HCT116 (cell line): ENCODE measurements around the gene STYXL1. TPM values are rescaled to one million over a fixed set of nuclear protein-coding genes. Genes with fewer than 3 reads are reported as not detected.

Experiments used
- ATAC-seq: fragments of 200-7000 bp; cut with Tn5 transposase; 2 replicates; pipeline ENCODE4 v1.9.1; 2020; ENCODE audit warnings: mild to moderate bottlenecking, moderate library complexity
- BruUV-seq: library from RNA; stranded (reverse); fragments of 400-500 nt; replicated peaks from 2 replicates; lab custom pipeline; 2021; lab: Mats Ljungman, UMichigan
- CTCF ChIA-PET: fragments of 300-600 bp; sonication (Branson Sonifier 250); formaldehyde crosslinking; loops from one replicate; lab custom pipeline; 2021; ENCODE audit warnings: antibody characterized with exemption; lab: Charles Lee
- POLR2A ChIA-PET: fragments of 300-600, 350-600 bp; sonication (Branson Sonifier 250); formaldehyde crosslinking; loops from one replicate; lab custom pipeline; 2021; ENCODE audit warnings: antibody characterized with exemption; lab: Charles Lee
- RAD21 ChIA-PET, 2 experiments: fragments of 300-600 bp; sonication (Branson Sonifier 250); formaldehyde crosslinking; loops; one replicate each; lab custom pipeline; 2023; ENCODE audit warnings: low total read pairs in 2 of 2; ENCODE audit not compliant: uncharacterized antibody in 2 of 2, unreplicated experiment in 2 of 2, low non-redundant PET in 1 of 2; lab: Charles Lee
- DNase-seq: peaks from one replicate; pipeline ENCODE4 v3.0.0-alpha.2; 2010; ENCODE audit warnings: low read depth, low spot score
- H2AFZ ChIP-seq: fragments of 200-600 bp; shearing (Covaris generic), sonication (generic); 2 replicates; pipeline ENCODE4 v1.6.1; 2017; ENCODE audit warnings: low read depth, mixed run types, mixed read lengths, antibody characterized with exemption, low read length; ENCODE audit not compliant: poor library complexity, severe bottlenecking
- H3K27ac ChIP-seq: 2 replicates; pipeline ENCODE4 v1.5.1; 2012; ENCODE audit warnings: low read depth, low read length
- H3K27me3 ChIP-seq: fragments of 200-600 bp; sonication (generic); 2 replicates; pipeline ENCODE4 v1.6.1; 2016; ENCODE audit warnings: mixed run types, low read length, mixed read lengths; ENCODE audit not compliant: insufficient read depth
- H3K36me3 ChIP-seq, 2 experiments: fragments of 200-500 bp in 1 of 2; fragments of 200-600 bp in 1 of 2; sonication (Bioruptor generic) in 1 of 2; sonication (generic) in 1 of 2; 2 replicates each; pipeline versions ENCODE4 v1.5.1 to v1.6.1; 2014 to 2016; ENCODE audit warnings: low read length in 2 of 2, inconsistent platforms in 1 of 2, mixed read lengths in 1 of 2, mixed run types in 1 of 2; ENCODE audit not compliant: insufficient read depth in 2 of 2, control insufficient read depth in 1 of 2
- H3K4me1 ChIP-seq, 2 experiments: fragments of 200-600 bp in 1 of 2; sonication (generic) in 1 of 2; 2 replicates each; pipeline versions ENCODE4 v1.5.1 to v1.6.1; 2012 to 2017; ENCODE audit warnings: low read length in 2 of 2, inconsistent platforms in 1 of 2, mild to moderate bottlenecking in 1 of 2, mixed read lengths in 1 of 2, mixed run types in 1 of 2, moderate library complexity in 1 of 2; ENCODE audit not compliant: insufficient read depth in 2 of 2, control insufficient read depth in 1 of 2
- H3K4me2 ChIP-seq: fragments of 200-600 bp; sonication (generic); 2 replicates; pipeline ENCODE4 v1.6.1; 2017; ENCODE audit warnings: mixed run types, low read length, mixed read lengths
- H3K4me3 ChIP-seq, 2 experiments: fragments of 200-600 bp in 1 of 2; sonication (generic) in 1 of 2; replicated peaks in 1 of 2; 2 replicates each; pipeline ENCODE4 v1.5.1; 2011 to 2016; ENCODE audit warnings: low read length in 2 of 2, control low read depth in 1 of 2, low read depth in 1 of 2, mild to moderate bottlenecking in 1 of 2, mixed read lengths in 1 of 2, mixed run types in 1 of 2
- H3K79me2 ChIP-seq: fragments of 200-600 bp; sonication (generic); 2 replicates; pipeline ENCODE4 v1.6.1; 2017; ENCODE audit warnings: mild to moderate bottlenecking, mixed run types, low read length, moderate library complexity, mixed read lengths; ENCODE audit not compliant: insufficient read depth
- H3K9ac ChIP-seq: fragments of 200-600 bp; sonication (generic); 2 replicates; pipeline ENCODE4 v1.6.1; 2016; ENCODE audit warnings: low read length, mixed read lengths
- H3K9me2 ChIP-seq: fragments of 200-600 bp; sonication (generic), shearing (Covaris generic); 2 replicates; pipeline ENCODE4 v1.6.1; 2017; ENCODE audit warnings: mixed run types, mild to moderate bottlenecking, moderate library complexity; ENCODE audit not compliant: insufficient read depth
- H3K9me3 ChIP-seq, 2 experiments: fragments of 200-500 bp in 1 of 2; fragments of 200-600 bp in 1 of 2; sonication (Bioruptor generic) in 1 of 2; sonication (generic) in 1 of 2; 2 replicates each; pipeline ENCODE4 v1.6.1; 2014 to 2017; ENCODE audit warnings: low read length in 2 of 2, mixed read lengths in 2 of 2, inconsistent platforms in 1 of 2, low read depth in 1 of 2, mild to moderate bottlenecking in 1 of 2, mixed run types in 1 of 2, moderate library complexity in 1 of 2; ENCODE audit not compliant: control insufficient read depth in 1 of 2, insufficient read depth in 1 of 2
- H4K20me1 ChIP-seq: fragments of 200-600 bp; sonication (generic), shearing (Covaris generic); 2 replicates; pipeline ENCODE4 v1.6.1; 2017; ENCODE audit warnings: mixed run types, mild to moderate bottlenecking, moderate library complexity; ENCODE audit not compliant: insufficient read depth
- CBX3 ChIP-seq: IDR thresholded peaks from 2 replicates; pipeline ENCODE4 v1.6.1; 2012; ENCODE audit warnings: low read depth
- SRF ChIP-seq: IDR thresholded peaks from 2 replicates; pipeline ENCODE4 v1.6.1; 2012; ENCODE audit warnings: low read depth
- TCF7L2 ChIP-seq: IDR thresholded peaks from 2 replicates; pipeline ENCODE4 v1.7.0; 2011; ENCODE audit warnings: borderline replicate concordance, inconsistent platforms; ENCODE audit not compliant: insufficient read depth, insufficient read length; ENCODE audit errors: extremely low read depth
- ZFX ChIP-seq: fragments of 450-650 bp; IDR thresholded peaks from 2 replicates; pipeline ENCODE4 v1.6.1; 2017
- intact Hi-C: fragments of 100-400 bp; cut with micrococcal nuclease; formaldehyde crosslinking; loops from 2 replicates; pipeline ENCODE4 v1.10.0; 2022
- total RNA-seq: library from RNA; stranded (reverse); gene quantifications from one replicate; pipeline ENCODE4 v1.2.1, GENCODE V29; 2021; ENCODE audit not compliant: unreplicated experiment
- TF ChIP-seq, protein P1 (sequence below): IDR thresholded peaks from 2 replicates; pipeline ENCODE4 v1.6.1; 2011; ENCODE audit warnings: mild to moderate bottlenecking, low read length, moderate library complexity; ENCODE audit not compliant: insufficient replicate concordance; ENCODE audit errors: extremely low read depth
- TF ChIP-seq, protein P2 (sequence below), 3 experiments: fragments of 200-600 bp in 1 of 3; sonication (generic) in 1 of 3; IDR thresholded peaks in 2 of 3; conservative IDR thresholded peaks in 1 of 3; 2 replicates each; pipeline ENCODE4 v1.5.1; 2012 to 2017; ENCODE audit warnings: low read depth in 2 of 3, low read length in 2 of 3, antibody characterized with exemption in 1 of 3, borderline replicate concordance in 1 of 3, control low read depth in 1 of 3, mild to moderate bottlenecking in 1 of 3, mixed read lengths in 1 of 3, mixed run types in 1 of 3, moderate library complexity in 1 of 3; ENCODE audit not compliant: insufficient read depth in 1 of 3

Gene STYXL1
- total RNA-seq, 1 experiment from 2014 or later: 32.5 TPM

DNA sequence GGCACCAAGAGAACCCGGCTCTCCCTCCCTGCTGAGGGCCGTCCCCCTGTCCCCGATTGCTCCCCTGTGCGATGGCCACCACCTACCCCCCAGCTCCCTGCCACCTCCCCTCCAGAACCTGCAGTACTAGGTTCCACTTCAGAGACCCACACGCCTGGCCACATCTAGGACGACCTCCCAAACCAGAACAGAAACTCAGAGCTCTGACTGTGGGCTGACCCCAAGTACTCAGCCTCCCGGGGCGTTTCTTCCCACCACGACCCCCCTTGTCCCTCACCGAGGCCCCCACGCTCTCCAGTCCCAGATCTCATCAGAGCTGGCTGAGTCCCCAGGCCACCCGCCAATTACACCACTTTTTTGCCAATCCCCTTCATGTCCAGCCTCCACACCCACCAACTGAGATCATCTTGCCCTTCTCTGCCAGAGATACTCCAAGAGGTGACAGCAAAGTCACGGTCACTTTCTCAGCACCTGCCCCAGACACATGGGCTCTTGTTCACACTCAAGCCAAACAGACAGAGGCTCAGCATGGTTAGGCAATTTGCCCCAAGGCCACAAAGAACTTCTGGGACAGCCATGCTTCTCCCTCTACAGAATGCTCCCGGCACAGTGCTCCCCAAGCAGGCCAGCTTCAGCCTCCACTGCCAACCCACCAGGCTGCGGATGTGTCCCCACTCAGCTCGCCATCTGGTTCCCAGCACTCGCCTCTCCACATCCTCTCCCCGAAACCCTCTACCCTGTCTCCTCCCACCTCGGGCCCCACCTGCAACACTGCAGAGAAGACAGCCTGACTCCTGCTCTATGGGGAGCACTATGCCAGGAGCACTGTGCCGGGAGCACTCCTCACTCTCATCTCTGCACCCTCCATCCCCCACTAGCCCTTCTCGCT is 58.1 kb downstream of the STYXL1 start:
- ChIA-PET RAD21 (no interaction called here), CTCF (no interaction called here), POLR2A (no interaction called here)
- intact Hi-C loops: no loop called here
- no peaks in the 10 kb centered on the region for H3K9me3 ChIP-seq
- no peaks in the 10 kb centered on the region for H4K20me1 ChIP-seq
- H3K27me3 ChIP-seq: no peaks in the 10 kb centered on the region
- H3K9me2 ChIP-seq: no peaks in the 10 kb centered on the region
- H3K4me3 ChIP-seq: no peak overlapping the region
- H3K79me2 ChIP-seq: no peaks in the 10 kb centered on the region
- no peak overlapping the region for H2AFZ ChIP-seq
- peaks cover 24 to 34% of the 10 kb centered on the region in 2 experiments; a peak in 3 of 4 replicates for H3K4me1 ChIP-seq
- no peak for ATAC-seq
- DNase-seq: no peak
- H3K4me2 ChIP-seq: no peak overlapping the region
- H3K36me3 ChIP-seq: peaks cover 0 to 8% of the 10 kb centered on the region in 2 experiments; a peak in 2 of 4 replicates
- no peak overlapping the region for H3K27ac ChIP-seq
- TF ChIP-seq, protein P1, sequence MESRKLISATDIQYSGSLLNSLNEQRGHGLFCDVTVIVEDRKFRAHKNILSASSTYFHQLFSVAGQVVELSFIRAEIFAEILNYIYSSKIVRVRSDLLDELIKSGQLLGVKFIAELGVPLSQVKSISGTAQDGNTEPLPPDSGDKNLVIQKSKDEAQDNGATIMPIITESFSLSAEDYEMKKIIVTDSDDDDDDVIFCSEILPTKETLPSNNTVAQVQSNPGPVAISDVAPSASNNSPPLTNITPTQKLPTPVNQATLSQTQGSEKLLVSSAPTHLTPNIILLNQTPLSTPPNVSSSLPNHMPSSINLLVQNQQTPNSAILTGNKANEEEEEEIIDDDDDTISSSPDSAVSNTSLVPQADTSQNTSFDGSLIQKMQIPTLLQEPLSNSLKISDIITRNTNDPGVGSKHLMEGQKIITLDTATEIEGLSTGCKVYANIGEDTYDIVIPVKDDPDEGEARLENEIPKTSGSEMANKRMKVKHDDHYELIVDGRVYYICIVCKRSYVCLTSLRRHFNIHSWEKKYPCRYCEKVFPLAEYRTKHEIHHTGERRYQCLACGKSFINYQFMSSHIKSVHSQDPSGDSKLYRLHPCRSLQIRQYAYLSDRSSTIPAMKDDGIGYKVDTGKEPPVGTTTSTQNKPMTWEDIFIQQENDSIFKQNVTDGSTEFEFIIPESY: no peak
- TF ChIP-seq SRF: no peak
- TF ChIP-seq, protein P2, sequence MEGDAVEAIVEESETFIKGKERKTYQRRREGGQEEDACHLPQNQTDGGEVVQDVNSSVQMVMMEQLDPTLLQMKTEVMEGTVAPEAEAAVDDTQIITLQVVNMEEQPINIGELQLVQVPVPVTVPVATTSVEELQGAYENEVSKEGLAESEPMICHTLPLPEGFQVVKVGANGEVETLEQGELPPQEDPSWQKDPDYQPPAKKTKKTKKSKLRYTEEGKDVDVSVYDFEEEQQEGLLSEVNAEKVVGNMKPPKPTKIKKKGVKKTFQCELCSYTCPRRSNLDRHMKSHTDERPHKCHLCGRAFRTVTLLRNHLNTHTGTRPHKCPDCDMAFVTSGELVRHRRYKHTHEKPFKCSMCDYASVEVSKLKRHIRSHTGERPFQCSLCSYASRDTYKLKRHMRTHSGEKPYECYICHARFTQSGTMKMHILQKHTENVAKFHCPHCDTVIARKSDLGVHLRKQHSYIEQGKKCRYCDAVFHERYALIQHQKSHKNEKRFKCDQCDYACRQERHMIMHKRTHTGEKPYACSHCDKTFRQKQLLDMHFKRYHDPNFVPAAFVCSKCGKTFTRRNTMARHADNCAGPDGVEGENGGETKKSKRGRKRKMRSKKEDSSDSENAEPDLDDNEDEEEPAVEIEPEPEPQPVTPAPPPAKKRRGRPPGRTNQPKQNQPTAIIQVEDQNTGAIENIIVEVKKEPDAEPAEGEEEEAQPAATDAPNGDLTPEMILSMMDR (IDR thresholded peaks at IDR 0.05 in 2 of 3, conservative IDR thresholded peaks at IDR 0.05 in 1 of 3; ENCODE audit: borderline replicate concordance in 1 of 3, insufficient read depth in 1 of 3, low read depth in 2 of 3, low read length in 2 of 3): no peak
- no peak for TF ChIP-seq CBX3
- no peak for TF ChIP-seq TCF7L2
- TF ChIP-seq ZFX: no peak
- H3K9ac ChIP-seq: no peak overlapping the region
- BruUV-seq: no TSS peak
